A549 (cell line): ENCODE measurements around the gene PMPCB. TPM values are rescaled to one million over a fixed set of nuclear protein-coding genes. Genes with fewer than 3 reads are reported as not detected.
A peak's percentile ranks its signal among the peaks of the same experiment; 100 is the strongest.

Experiments
- ATAC-seq, 2 experiments: fragments of 200-7000 bp in 1 of 2; fragments of >200 bp in 1 of 2; cut with Nextera tagmentation in 1 of 2; cut with Tn5 transposase in 1 of 2; 3 replicates each; pipeline versions ENCODE4 v1.8.0 to v1.9.1; 2018 to 2020; ENCODE audit warnings: mild to moderate bottlenecking in 1 of 2, moderate library complexity in 1 of 2
- CTCF ChIA-PET: fragments of 300-600 bp; sonication (Branson Sonifier 250); formaldehyde crosslinking; extraction: SDS; loops from one replicate; lab custom pipeline; 2021; ENCODE audit warnings: antibody characterized with exemption, inconsistent platforms; lab: Yijun Ruan, JAX
- POLR2A ChIA-PET: fragments of 350-600 bp; formaldehyde crosslinking; extraction: SDS; loops from one replicate; lab custom pipeline; 2021; ENCODE audit warnings: antibody characterized with exemption, inconsistent platforms; lab: Yijun Ruan, JAX
- DNase-seq, 2 experiments: peaks; one replicate each; pipeline versions ENCODE4 v3.0.0 to v3.0.0-alpha.2; 2011 to 2016; ENCODE audit warnings: low read depth in 1 of 2, low spot score in 1 of 2
- FAIRE-seq: peaks from 2 replicates; lab custom pipeline; 2011; peaks lifted over from hg19 to GRCh38; lab: Jason Lieb, UNC
- H3K27ac ChIP-seq, 2 experiments: fragments of >200 bp; sonication (Bioruptor Twin); formaldehyde crosslinking; 3 replicates each; pipeline ENCODE4 v1.5.1; 2016 to 2017
- H3K4me1 ChIP-seq: fragments of >200 bp; sonication (Bioruptor Twin); formaldehyde crosslinking; 3 replicates; pipeline ENCODE4 v1.6.1; 2016
- H3K4me2 ChIP-seq: fragments of >200 bp; sonication (Bioruptor Twin); formaldehyde crosslinking; 3 replicates; pipeline ENCODE4 v1.6.1; 2016
- H3K4me3 ChIP-seq: fragments of >200 bp; sonication (Bioruptor Twin); formaldehyde crosslinking; 3 replicates; pipeline ENCODE4 v1.5.1; 2016
- H3K9me3 ChIP-seq: fragments of >200 bp; sonication (Bioruptor Twin); formaldehyde crosslinking; 3 replicates; pipeline ENCODE4 v1.6.1; 2016
- BHLHE40 ChIP-seq: IDR thresholded peaks from 2 replicates; pipeline ENCODE4 v1.6.1; 2012; ENCODE audit warnings: low read depth, low read length, inconsistent platforms
- CEBPB ChIP-seq, 2 experiments: fragments of >200 bp in 1 of 2; sonication (Bioruptor Twin) in 1 of 2; formaldehyde crosslinking in 1 of 2; IDR thresholded peaks; 2 replicates each; pipeline ENCODE4 v1.6.1; 2012 to 2016
- CHD4 ChIP-seq: fragments of 200-600 bp; sonication (generic); IDR thresholded peaks from 2 replicates; pipeline ENCODE4 v1.6.1; 2016; ENCODE audit warnings: antibody characterized with exemption, mild to moderate bottlenecking, borderline replicate concordance
- E2F6 ChIP-seq: IDR thresholded peaks from 2 replicates; pipeline ENCODE4 v1.6.1; 2012; ENCODE audit warnings: low read depth, borderline replicate concordance
- ELK1 ChIP-seq: fragments of 150-350 bp; IDR thresholded peaks from 2 replicates; pipeline ENCODE4 v1.6.1; 2014; ENCODE audit warnings: low read depth, mild to moderate bottlenecking, low read length
- FOSB ChIP-seq: fragments of 250-450 bp; sonication (Bioruptor Pico); IDR thresholded peaks from 2 replicates; pipeline ENCODE4 v1.5.0; 2020; ENCODE audit warnings: mild to moderate bottlenecking, moderate library complexity
- FOXS1 ChIP-seq: fragments of 250-450 bp; sonication (Bioruptor Pico); IDR thresholded peaks from 2 replicates; pipeline ENCODE4 v1.5.0; 2020; ENCODE audit warnings: mild to moderate bottlenecking, moderate library complexity
- GATA3 ChIP-seq: IDR thresholded peaks from 2 replicates; pipeline ENCODE4 v1.6.1; 2012; ENCODE audit warnings: borderline replicate concordance
- HDAC2 ChIP-seq: fragments of 200-600 bp; sonication (generic); IDR thresholded peaks from 2 replicates; pipeline ENCODE4 v1.6.1; 2016
- HMGXB4 ChIP-seq: fragments of 250-450 bp; sonication (Bioruptor Pico); IDR thresholded peaks from 2 replicates; pipeline ENCODE4 v1.5.0; 2021; ENCODE audit warnings: mild to moderate bottlenecking, moderate library complexity, borderline replicate concordance
- JUN ChIP-seq, 2 experiments: fragments of >200 bp; sonication (Bioruptor Twin); formaldehyde crosslinking; IDR thresholded peaks; 2 replicates in 1 of 2; 3 replicates in 1 of 2; pipeline ENCODE4 v1.6.1; 2016 to 2017
- KDM1A ChIP-seq: fragments of 200-600 bp; sonication (generic); IDR thresholded peaks from 2 replicates; pipeline ENCODE4 v1.6.1; 2016; ENCODE audit warnings: low read depth, mild to moderate bottlenecking
- MAFK ChIP-seq: fragments of 450-650 bp; IDR thresholded peaks from 2 replicates; pipeline ENCODE4 v1.6.1; 2014; ENCODE audit not compliant: partially characterized antibody
- MYC ChIP-seq: IDR thresholded peaks from 2 replicates; pipeline ENCODE4 v1.6.1; 2012; ENCODE audit warnings: mild to moderate bottlenecking, inconsistent platforms, low read length, improper control_type of control experiment, borderline replicate concordance
- NFE2L2 ChIP-seq: fragments of 150-350 bp; conservative IDR thresholded peaks from 2 replicates; pipeline ENCODE4 v1.6.1; 2014; ENCODE audit warnings: low read length
- NR3C1 ChIP-seq: fragments of >200 bp; sonication (Bioruptor Twin); formaldehyde crosslinking; IDR thresholded peaks from 3 replicates; pipeline ENCODE4 v1.6.1; 2017
- PHF8 ChIP-seq: fragments of 200-600 bp; sonication (generic); IDR thresholded peaks from 2 replicates; pipeline ENCODE4 v1.6.1; 2016; ENCODE audit warnings: low read depth, mild to moderate bottlenecking, antibody characterized with exemption, moderate library complexity, borderline replicate concordance
- POLR2A ChIP-seq: IDR thresholded peaks from 2 replicates; pipeline ENCODE4 v1.6.1; 2012; ENCODE audit warnings: mild to moderate bottlenecking, low read length
- POLR2AphosphoS2 ChIP-seq: conservative IDR thresholded peaks from 2 replicates; pipeline ENCODE4 v1.6.1; 2012; ENCODE audit warnings: low read length, improper control_type of control experiment, inconsistent platforms
- RAD21 ChIP-seq, 2 experiments: fragments of >200 bp in 1 of 2; sonication (Bioruptor Twin) in 1 of 2; formaldehyde crosslinking in 1 of 2; IDR thresholded peaks in 1 of 2; conservative IDR thresholded peaks in 1 of 2; 2 replicates in 1 of 2; 3 replicates in 1 of 2; pipeline ENCODE4 v1.6.1; 2012 to 2018; ENCODE audit warnings: inconsistent platforms in 1 of 2
- RARB ChIP-seq: fragments of 250-450 bp; sonication (Bioruptor Pico); IDR thresholded peaks from 2 replicates; pipeline ENCODE4 v1.8.0; 2021; ENCODE audit warnings: mild to moderate bottlenecking, moderate library complexity
- RCOR1 ChIP-seq: fragments of 150-350 bp; IDR thresholded peaks from 2 replicates; pipeline ENCODE4 v1.6.1; 2014; ENCODE audit warnings: antibody characterized with exemption, low read length, low read depth
- RFX5 ChIP-seq: fragments of 450-650 bp; IDR thresholded peaks from 2 replicates; pipeline ENCODE4 v1.7.1; 2014; ENCODE audit warnings: antibody characterized with exemption, mild to moderate bottlenecking, moderate library complexity
- RNF2 ChIP-seq: fragments of 200-600 bp; sonication (generic); IDR thresholded peaks from 2 replicates; pipeline ENCODE4 v1.6.1; 2016; ENCODE audit warnings: low read depth, mild to moderate bottlenecking, antibody characterized with exemption, moderate library complexity, borderline replicate concordance
- SREBF2 ChIP-seq: fragments of 450-650 bp; IDR thresholded peaks from 2 replicates; pipeline ENCODE4 v1.6.1; 2014; ENCODE audit warnings: mild to moderate bottlenecking, moderate library complexity
- TP53 ChIP-seq: fragments of 250-450 bp; sonication (Bioruptor Pico); IDR thresholded peaks from 2 replicates; pipeline ENCODE4 v1.5.0; 2021; ENCODE audit warnings: mild to moderate bottlenecking, moderate library complexity
- ZC3H11A ChIP-seq: fragments of 450-650 bp; IDR thresholded peaks from 2 replicates; pipeline ENCODE4 v1.6.1; 2014; ENCODE audit warnings: antibody characterized with exemption, mild to moderate bottlenecking
- ZSCAN20 ChIP-seq: fragments of 250-450 bp; sonication (Bioruptor Pico); IDR thresholded peaks from 2 replicates; pipeline ENCODE4 v1.8.0; 2022; ENCODE audit warnings: mild to moderate bottlenecking, moderate library complexity
- WGBS: methylation state at CpG from one replicate; pipeline ENCODE4 v1.1.6; 2017; ENCODE audit errors: missing lambda C conversion rate; 5-methylcytosine and 5-hydroxymethylcytosine counted together
- polyA plus RNA-seq, 4 experiments: library from polyadenylated mRNA; depleted of rRNA in 3 of 4; stranded (reverse); fragments of >200 nt; fragmentation: RNase III in 1 of 4; extraction: RNeasy Plus Mini Kit Qiagen cat#74134 plus additional on column Dnase treatment in 1 of 4; gene quantifications; 2 replicates in 3 of 4; 3 replicates in 1 of 4; pipeline ENCODE4 v1.2.3, GENCODE V29; 2011 to 2017

Gene PMPCB
- polyA plus RNA-seq, 2 of the 4 experiments (the other 2 are of a cell fraction), result 75.8 to 99.3 TPM

GRCh38 chr7:103347507-103348267 is 50.5 kb downstream of the PMPCB start, which contains the start of gene PSMC2 (continued):
- TF ChIP-seq ELK1, result no peak
- TF ChIP-seq MAFK, result peak; percentile 91
- no peak for TF ChIP-seq TP53 (CRISPR knock-in tag)
- peak; percentile 66 to 86; a peak in 4 of 5 replicates for TF ChIP-seq JUN (IDR thresholded peaks at IDR 0.05)
- TF ChIP-seq RARB (CRISPR knock-in tag), result no peak
- TF ChIP-seq RAD21 (conservative IDR thresholded peaks at IDR 0.05 in 1 of 2, IDR thresholded peaks at IDR 0.05 in 1 of 2), result no peak
- TF ChIP-seq, all 56 proteins: peak for 9

GRCh38 chr7:103348452-103348851 is 51.2 kb downstream of the PMPCB start:
- CTCF ChIA-PET, result no interaction called here
- no peak for ATAC-seq
- Histone ChIP-seq H3K9me3 (no peaks in the 10 kb centered on the region), H3K27ac (peak overlapping the region in 1 of 2 experiments; percentile 75; a peak in 1 of 6 replicates), H3K4me3 (peak overlapping the region; percentile 58)
- POLR2A ChIA-PET, result interaction anchor here (1.1 to 1.5 kb wide), 4 partner anchors 10 to 273 kb away, joined by 3 to 6 read pairs (median 4); partner anchors contain the start of genes ARMC10 and FBXL13
- no peak for TF ChIP-seq POLR2A
- no peak for TF ChIP-seq RFX5
- no peak for TF ChIP-seq HMGXB4 (CRISPR knock-in tag)
- TF ChIP-seq CHD4, result no peak
- TF ChIP-seq PHF8, result no peak
- TF ChIP-seq KDM1A, result no peak
- TF ChIP-seq ZC3H11A, result no peak
- no peak for TF ChIP-seq MYC
- TF ChIP-seq, all 56 proteins: peak for 0
- Histone ChIP-seq H3K4me2 (peak overlapping the region; percentile 82), H3K4me1 (peaks cover 17% of the 10 kb centered on the region; the same call in 2 of the 3 replicates)
- 30% methylated on average over 13 of the region's 13 CpGs for whole genome bisulfite sequencing
- no peak for FAIRE-seq
- no peak for DNase-seq

DNA sequence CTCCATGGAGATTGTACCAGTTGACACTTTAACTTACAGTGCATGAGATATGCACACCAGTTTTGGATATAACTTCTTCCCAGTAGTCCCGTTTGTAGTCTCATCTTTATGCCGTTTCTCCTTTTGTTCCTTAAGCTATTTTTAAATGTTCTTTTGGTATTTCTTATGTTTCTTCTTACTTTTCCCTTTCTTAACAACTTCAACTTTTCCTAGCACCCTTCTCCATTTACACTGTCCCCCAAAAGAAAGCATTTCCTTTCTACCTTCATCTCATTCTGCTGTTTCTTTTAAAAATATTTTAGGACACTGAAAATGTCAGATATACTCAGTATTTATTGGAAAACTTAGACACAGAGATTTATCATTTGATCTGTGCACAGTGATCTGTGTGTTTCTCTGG is 51.7 kb downstream of the PMPCB start:
- ATAC-seq (no peak), FAIRE-seq (no peak)
- POLR2A ChIA-PET, result interaction anchor here (1.5 kb wide), 1 partner anchor 11 kb away, joined by 5 read pairs; no protein-coding TSS in a partner anchor
- no peak for TF ChIP-seq NR3C1
- TF ChIP-seq CHD4, result no peak
- no peak for TF ChIP-seq POLR2A
- no peak for TF ChIP-seq RFX5
- no peak for TF ChIP-seq SREBF2
- no peak for TF ChIP-seq E2F6
- TF ChIP-seq GATA3, result no peak
- no peak for TF ChIP-seq POLR2AphosphoS2
- no peak for TF ChIP-seq ZSCAN20 (CRISPR knock-in tag)
- TF ChIP-seq FOXS1 (CRISPR knock-in tag), result no peak
- no peak for TF ChIP-seq NFE2L2
- TF ChIP-seq BHLHE40, result no peak
- no peak for TF ChIP-seq HDAC2
- TF ChIP-seq RAD21 (conservative IDR thresholded peaks at IDR 0.05 in 1 of 2, IDR thresholded peaks at IDR 0.05 in 1 of 2), result no peak
- TF ChIP-seq FOSB (CRISPR knock-in tag), result no peak
- no peak for TF ChIP-seq RNF2
- TF ChIP-seq RCOR1, result no peak
- TF ChIP-seq CEBPB (IDR thresholded peaks at IDR 0.05), result no peak
- TF ChIP-seq, all 56 proteins: peak for 0
- no peak overlapping the region for H3K27ac ChIP-seq
- DNase-seq, result no peak
- peaks cover 17% of the 10 kb centered on the region; the same call in 2 of the 3 replicates for H3K4me1 ChIP-seq
- peak overlapping the region; percentile 82 for H3K4me2 ChIP-seq
- WGBS, result 44% methylated on average over 2 of the region's 2 CpGs
- CTCF ChIA-PET, result no interaction called here
- H3K9me3 ChIP-seq, result no peaks in the 10 kb centered on the region
- H3K4me3 ChIP-seq, result peak overlapping the region; percentile 58; the same call in 2 of the 3 replicates
